ENCODE results near the gene TAB2. TPM values are rescaled to one million over a fixed set of nuclear protein-coding genes. Genes with fewer than 3 reads are reported as not detected.

The TAB2 gene
- total RNA-seq, 1 donor from 2014 or later = 71.3 TPM

DNA sequence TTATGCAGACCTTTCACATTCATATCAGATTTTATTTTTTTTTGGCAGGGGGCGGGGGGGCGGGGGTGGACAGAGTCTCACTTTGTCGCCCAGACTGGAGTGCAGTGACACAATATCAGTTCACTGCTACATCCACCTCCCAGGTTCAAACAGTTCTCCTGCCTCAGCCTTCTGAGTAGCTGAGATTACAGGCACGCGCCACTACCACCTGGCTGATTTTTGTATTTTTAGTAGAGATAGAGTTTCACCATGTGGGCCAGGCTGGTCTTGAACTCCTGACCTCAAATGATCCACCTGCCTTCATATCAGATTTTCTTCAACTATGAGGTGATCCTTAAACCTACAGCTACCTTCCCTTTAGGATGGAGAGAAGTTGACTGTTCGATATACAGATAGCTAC is 74.6 kb downstream of the TAB2 start:
- H3K4me3 Mint-ChIP-seq = no peak overlapping the region
- H3K36me3 Mint-ChIP-seq = peaks cover 40% of the 10 kb centered on the region
- no peak overlapping the region for H3K27ac Mint-ChIP-seq
- peaks cover 12% of the 10 kb centered on the region for H3K9me3 Mint-ChIP-seq
- no peaks in the 10 kb centered on the region for H3K27me3 Mint-ChIP-seq (ENCODE audit: low read depth)
- TF ChIP-seq, protein P1, sequence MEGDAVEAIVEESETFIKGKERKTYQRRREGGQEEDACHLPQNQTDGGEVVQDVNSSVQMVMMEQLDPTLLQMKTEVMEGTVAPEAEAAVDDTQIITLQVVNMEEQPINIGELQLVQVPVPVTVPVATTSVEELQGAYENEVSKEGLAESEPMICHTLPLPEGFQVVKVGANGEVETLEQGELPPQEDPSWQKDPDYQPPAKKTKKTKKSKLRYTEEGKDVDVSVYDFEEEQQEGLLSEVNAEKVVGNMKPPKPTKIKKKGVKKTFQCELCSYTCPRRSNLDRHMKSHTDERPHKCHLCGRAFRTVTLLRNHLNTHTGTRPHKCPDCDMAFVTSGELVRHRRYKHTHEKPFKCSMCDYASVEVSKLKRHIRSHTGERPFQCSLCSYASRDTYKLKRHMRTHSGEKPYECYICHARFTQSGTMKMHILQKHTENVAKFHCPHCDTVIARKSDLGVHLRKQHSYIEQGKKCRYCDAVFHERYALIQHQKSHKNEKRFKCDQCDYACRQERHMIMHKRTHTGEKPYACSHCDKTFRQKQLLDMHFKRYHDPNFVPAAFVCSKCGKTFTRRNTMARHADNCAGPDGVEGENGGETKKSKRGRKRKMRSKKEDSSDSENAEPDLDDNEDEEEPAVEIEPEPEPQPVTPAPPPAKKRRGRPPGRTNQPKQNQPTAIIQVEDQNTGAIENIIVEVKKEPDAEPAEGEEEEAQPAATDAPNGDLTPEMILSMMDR (IDR thresholded peaks at IDR 0.05; ENCODE audit: unreplicated experiment) = no peak
- H3K4me1 Mint-ChIP-seq = peaks cover 25% of the 10 kb centered on the region
- no peak for DNase-seq (ENCODE audit: low spot score in 2 of 2, unreplicated experiment in 2 of 2)

DNA sequence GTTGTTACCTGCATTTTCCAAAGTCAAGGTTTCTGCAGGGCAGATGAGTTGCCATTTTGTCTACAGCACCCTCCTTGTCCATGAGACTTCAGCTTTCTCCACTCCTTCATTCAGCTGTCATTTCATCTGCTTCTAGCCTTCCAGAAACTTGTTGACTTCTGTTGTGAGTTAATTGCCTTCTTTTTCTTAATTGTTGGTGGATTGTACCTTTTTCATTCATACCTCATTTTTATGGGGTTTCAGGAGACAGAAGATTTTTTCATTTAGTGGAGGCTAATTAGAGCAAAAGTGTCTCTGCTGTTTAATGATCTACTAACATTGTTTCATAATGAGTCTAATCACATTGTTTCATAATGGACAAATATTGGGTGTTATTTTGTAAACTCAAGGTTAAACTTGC is 75.0 kb downstream of the TAB2 start:
- Mint-ChIP-seq H3K27ac (no peak overlapping the region), H3K36me3 (peaks cover 43% of the 10 kb centered on the region), H3K27me3 (ENCODE audit: low read depth) (no peaks in the 10 kb centered on the region), H3K4me3 (no peak overlapping the region), H3K4me1 (peaks cover 24% of the 10 kb centered on the region), H3K9me3 (peaks cover 12% of the 10 kb centered on the region)
- TF ChIP-seq, protein P1 (IDR thresholded peaks at IDR 0.05; ENCODE audit: unreplicated experiment) = no peak
- no peak for DNase-seq (ENCODE audit: low spot score in 2 of 2, unreplicated experiment in 2 of 2)

DNA sequence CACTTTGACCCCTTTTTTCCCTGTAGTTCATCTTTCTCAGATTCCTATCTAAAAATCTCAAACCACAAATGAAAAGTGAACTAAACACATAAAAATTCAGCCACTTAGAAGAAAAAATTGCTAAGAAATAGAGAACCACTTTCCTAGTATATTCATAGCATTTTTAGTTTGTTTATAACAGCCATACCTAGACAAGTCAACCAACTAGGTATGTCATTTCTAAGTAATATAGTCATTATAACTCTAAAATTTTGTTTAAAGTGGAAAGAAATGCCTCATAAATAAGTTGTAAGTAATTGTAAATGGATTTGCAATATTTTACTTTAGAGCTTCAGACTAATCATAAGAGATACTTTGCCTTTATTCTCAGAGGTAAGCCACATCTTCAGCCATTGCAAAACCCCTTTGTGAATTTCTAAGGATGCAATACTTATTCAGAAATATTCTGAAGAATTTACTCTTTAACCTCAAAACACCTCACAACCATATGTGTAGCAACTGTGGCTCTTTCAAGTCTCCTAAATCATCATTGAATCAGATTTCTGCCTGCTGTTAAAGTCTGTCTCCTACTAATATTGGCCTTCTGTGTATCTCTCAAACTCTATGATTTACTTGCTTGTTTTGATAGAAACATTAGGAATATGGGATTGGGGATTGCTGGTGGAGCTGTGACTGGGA is 75.6 kb downstream of the TAB2 start:
- no peak overlapping the region for H3K4me3 Mint-ChIP-seq
- H3K4me1 Mint-ChIP-seq = peaks cover 19% of the 10 kb centered on the region
- peaks cover 12% of the 10 kb centered on the region for H3K9me3 Mint-ChIP-seq
- H3K36me3 Mint-ChIP-seq = peaks cover 46% of the 10 kb centered on the region
- DNase-seq (ENCODE audit: low spot score in 2 of 2, unreplicated experiment in 2 of 2) = no peak
- H3K27me3 Mint-ChIP-seq (ENCODE audit: low read depth) = no peaks in the 10 kb centered on the region
- TF ChIP-seq, protein P1 (IDR thresholded peaks at IDR 0.05; ENCODE audit: unreplicated experiment) = no peak
- no peak overlapping the region for H3K27ac Mint-ChIP-seq

DNA sequence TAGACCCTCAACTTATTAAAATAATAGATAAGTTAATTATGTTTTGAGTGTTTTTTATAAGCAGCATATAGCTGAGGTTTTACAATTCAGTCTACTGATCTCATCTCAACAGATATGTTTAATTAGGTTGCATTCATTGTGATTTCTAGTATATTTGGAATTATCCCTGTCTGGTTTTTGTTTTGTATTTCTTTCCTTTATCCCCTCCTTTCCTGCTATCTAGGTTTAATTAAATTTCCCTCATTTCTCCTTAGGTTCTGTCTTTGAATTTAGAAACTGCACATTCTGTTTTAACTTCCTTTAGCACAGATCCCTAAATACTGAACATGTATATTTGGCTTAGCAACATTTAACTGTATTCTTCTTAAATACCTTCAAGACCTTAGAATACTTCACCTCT is 77.7 kb downstream of the TAB2 start:
- no peak for DNase-seq (ENCODE audit: low spot score in 2 of 2, unreplicated experiment in 2 of 2)
- H3K27me3 Mint-ChIP-seq (ENCODE audit: low read depth) = no peaks in the 10 kb centered on the region
- TF ChIP-seq, protein P1 (IDR thresholded peaks at IDR 0.05; ENCODE audit: unreplicated experiment) = no peak
- H3K4me1 Mint-ChIP-seq = peaks cover 19% of the 10 kb centered on the region
- peaks cover 12% of the 10 kb centered on the region for H3K9me3 Mint-ChIP-seq
- no peak overlapping the region for H3K4me3 Mint-ChIP-seq
- peaks cover 53% of the 10 kb centered on the region for H3K36me3 Mint-ChIP-seq
- no peak overlapping the region for H3K27ac Mint-ChIP-seq

DNA sequence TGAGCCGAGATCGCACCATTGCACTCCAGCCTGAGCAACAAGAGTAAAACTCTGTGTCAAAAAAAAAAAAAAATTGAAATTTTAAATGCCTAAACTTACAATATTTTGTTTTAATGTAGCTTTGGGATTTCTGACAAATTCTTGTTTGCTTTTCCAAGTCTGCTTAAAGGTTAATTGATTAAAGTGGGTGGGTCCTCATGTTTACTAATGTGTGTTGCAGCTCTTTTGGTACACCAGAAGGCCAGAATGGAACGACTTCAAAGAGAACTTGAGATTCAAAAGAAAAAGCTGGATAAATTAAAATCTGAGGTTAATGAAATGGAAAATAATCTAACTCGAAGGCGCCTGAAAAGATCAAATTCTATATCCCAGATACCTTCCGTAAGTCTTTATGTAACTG is 79.9 kb downstream of the TAB2 start:
- H3K27me3 Mint-ChIP-seq (ENCODE audit: low read depth) = no peaks in the 10 kb centered on the region
- H3K4me3 Mint-ChIP-seq = no peak overlapping the region
- H3K9me3 Mint-ChIP-seq = peaks cover 9% of the 10 kb centered on the region
- no peak for DNase-seq (ENCODE audit: low spot score in 2 of 2, unreplicated experiment in 2 of 2)
- TF ChIP-seq, protein P1 (IDR thresholded peaks at IDR 0.05; ENCODE audit: unreplicated experiment) = no peak
- peaks cover 18% of the 10 kb centered on the region for H3K4me1 Mint-ChIP-seq
- no peak overlapping the region for H3K27ac Mint-ChIP-seq
- peaks cover 57% of the 10 kb centered on the region for H3K36me3 Mint-ChIP-seq

Data from mesothelial cell of epicardium (in vitro differentiated cells).